Neural cell (in vitro differentiated cells): ENCODE measurements around the gene FAM107B.

Experiments
- EP300 ChIP-seq: fragments of 450-650 bp; conservative IDR thresholded peaks from 2 replicates; pipeline ENCODE4 v1.6.1; 2014; ENCODE audit warnings: antibody characterized with exemption, mild to moderate bottlenecking, moderate library complexity; ENCODE audit not compliant: poor library complexity, severe bottlenecking
- EZH2 ChIP-seq: fragments of 200-600, 300-800 bp; shearing (Covaris generic), sonication (generic); IDR thresholded peaks from 2 replicates; pipeline ENCODE4 v1.6.1; 2014; ENCODE audit warnings: antibody characterized with exemption, low read length, borderline replicate concordance, mild to moderate bottlenecking; ENCODE audit not compliant: insufficient read depth, poor library complexity, severe bottlenecking
- POLR2AphosphoS5 ChIP-seq: IDR thresholded peaks from 2 replicates; pipeline ENCODE4 v1.6.1; 2012
- TAF1 ChIP-seq: IDR thresholded peaks from 2 replicates; pipeline ENCODE4 v1.6.1; 2012; ENCODE audit warnings: low read depth
- TF ChIP-seq, protein P1 (sequence below): fragments of 450-650 bp; IDR thresholded peaks from 2 replicates; pipeline ENCODE4 v1.5.1; 2014; ENCODE audit warnings: antibody characterized with exemption, mild to moderate bottlenecking, moderate library complexity; ENCODE audit not compliant: poor library complexity, severe bottlenecking

DNA sequence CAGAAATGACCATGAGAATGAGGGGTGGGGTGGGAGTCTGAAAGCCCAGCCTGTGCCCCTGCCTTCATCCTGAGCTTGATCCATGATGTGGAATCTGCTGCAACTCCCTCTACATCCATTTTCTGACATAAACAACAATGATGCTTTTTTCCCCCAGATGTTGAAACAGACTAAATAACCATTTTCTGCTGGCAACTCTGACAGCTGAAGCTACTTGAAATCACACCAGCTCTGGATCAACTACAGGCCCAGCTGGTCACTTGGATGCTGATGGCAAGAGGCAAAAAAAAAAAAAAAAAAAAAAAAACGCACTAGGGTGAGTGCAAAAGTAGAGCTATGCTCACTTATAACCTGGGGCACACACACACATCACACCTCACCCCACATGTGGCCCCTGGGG lies 74.2 kb downstream of the FAM107B start:
- TF ChIP-seq, protein P1, sequence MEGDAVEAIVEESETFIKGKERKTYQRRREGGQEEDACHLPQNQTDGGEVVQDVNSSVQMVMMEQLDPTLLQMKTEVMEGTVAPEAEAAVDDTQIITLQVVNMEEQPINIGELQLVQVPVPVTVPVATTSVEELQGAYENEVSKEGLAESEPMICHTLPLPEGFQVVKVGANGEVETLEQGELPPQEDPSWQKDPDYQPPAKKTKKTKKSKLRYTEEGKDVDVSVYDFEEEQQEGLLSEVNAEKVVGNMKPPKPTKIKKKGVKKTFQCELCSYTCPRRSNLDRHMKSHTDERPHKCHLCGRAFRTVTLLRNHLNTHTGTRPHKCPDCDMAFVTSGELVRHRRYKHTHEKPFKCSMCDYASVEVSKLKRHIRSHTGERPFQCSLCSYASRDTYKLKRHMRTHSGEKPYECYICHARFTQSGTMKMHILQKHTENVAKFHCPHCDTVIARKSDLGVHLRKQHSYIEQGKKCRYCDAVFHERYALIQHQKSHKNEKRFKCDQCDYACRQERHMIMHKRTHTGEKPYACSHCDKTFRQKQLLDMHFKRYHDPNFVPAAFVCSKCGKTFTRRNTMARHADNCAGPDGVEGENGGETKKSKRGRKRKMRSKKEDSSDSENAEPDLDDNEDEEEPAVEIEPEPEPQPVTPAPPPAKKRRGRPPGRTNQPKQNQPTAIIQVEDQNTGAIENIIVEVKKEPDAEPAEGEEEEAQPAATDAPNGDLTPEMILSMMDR: no peak
- TF ChIP-seq EZH2 (no peak), POLR2AphosphoS5 (no peak), TAF1 (no peak), EP300 (no peak)
